Hematopoietic multipotent progenitor cell treated with erythropoietin and hydrocortisone succinate and interleukin-3 and kit ligand, for 15 days (in vitro differentiated cells): Measurements from ENCODE around the gene DIAPH1.

Experiments
- DNase-seq: peaks from one replicate; pipeline ENCODE4 v3.0.0-alpha.2; 2015; ENCODE audit warnings: low spot score

DIAPH1 gene

DNA sequence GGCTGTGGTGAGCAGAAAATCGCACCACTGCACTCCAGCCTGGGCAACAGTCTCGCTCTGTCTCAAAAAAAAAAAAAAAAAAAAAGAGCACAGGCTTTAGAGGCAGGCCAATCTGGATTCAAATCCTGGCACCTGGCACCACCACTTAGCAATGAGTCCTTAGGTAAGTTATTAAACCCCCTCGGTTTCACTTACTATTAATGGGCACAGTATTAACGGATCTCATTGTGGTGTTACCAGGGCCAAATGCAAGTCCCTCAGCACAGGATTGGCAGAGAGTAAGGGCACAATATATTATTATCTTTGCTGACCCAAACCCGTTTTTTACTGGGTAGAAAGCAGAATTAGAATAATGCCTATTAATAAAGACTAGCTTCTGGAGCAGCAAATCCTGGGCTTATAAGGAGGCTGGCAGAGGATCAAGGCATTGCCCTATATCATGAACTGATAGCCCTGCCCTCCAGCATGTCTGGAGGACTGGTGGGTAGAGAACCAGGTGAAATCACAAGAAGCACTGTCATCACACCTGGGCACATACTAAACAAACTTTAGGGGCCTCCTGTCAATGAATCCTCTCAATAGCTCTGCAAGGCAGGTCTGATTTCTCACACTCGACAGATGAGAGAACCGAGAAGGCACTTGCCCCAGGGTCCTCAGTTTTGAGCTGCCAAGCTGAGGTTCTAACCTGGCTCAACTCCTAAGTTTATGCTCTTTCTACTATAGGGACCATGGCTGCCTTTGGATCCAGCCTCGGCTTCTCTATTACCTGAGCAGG, 112.2 kb downstream of the DIAPH1 start:
- no peak for DNase-seq

DNA sequence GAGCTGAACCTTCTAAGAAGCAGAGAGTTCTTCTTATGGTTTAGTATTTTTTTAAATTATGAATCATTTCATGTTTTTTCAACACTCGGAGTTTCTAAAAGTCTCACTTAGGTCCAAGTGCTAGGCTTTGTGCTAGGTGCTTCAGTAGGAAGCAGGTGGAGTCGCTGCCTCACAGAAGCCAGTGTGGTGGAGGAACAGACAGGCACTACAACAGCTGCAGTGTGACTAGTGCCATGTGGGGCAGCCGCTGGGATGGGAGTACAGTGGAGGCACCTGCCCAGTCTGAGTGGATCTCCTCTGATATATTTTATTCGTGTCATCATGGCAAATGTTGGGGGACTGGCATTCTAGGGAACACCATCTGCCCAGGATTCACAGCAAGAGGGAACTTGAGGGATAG, 114.6 kb downstream of the DIAPH1 start:
- no peak for DNase-seq

- no peak for DNase-seq
Measured at GRCh38 chr5:141503681-141504080, 115.1 kb downstream of the DIAPH1 start.

GRCh38 chr5:141501761-141502160, 117.0 kb downstream of the DIAPH1 start:
- no peak for DNase-seq

- DNase-seq, result no peak
Measured at GRCh38 chr5:141496038-141496437, 122.8 kb downstream of the DIAPH1 start.

- no peak for DNase-seq
Measured at GRCh38 chr5:141495453-141495811, 123.4 kb downstream of the DIAPH1 start.

DNA sequence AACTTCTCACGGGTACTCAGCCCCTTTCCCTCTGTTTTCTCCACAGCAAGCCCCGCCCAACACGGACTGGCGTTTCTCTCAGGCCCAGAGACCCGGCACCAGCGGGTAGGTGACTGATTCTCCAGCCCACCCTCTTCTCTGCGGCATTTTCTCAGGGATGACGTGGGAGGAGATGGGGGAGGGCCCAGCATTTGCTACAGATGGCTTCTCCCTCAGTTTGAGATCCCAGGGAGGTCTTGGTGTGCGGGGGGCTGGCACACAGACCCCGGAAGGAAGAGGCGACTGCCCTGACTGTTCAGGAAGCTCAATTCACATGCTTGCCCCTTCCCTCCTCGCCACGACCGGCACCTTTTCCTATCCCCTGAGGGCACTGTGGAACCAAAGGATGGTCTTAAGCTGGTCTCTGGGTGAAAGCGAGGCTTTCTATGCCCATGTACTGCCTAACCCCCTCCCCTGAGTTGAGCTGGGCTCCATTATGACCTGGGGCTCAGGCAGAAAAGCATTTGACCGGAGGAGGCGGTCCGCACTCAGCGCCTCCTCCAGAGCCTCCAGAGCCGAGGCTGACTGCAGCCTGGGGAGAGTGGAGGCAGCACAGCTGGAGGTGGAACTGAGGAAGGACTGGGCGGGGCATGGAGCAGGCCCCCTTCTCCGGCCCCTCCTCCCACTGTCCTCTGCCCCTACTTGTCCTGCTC, 123.9 kb downstream of the DIAPH1 start:
- no peak for DNase-seq

DNA sequence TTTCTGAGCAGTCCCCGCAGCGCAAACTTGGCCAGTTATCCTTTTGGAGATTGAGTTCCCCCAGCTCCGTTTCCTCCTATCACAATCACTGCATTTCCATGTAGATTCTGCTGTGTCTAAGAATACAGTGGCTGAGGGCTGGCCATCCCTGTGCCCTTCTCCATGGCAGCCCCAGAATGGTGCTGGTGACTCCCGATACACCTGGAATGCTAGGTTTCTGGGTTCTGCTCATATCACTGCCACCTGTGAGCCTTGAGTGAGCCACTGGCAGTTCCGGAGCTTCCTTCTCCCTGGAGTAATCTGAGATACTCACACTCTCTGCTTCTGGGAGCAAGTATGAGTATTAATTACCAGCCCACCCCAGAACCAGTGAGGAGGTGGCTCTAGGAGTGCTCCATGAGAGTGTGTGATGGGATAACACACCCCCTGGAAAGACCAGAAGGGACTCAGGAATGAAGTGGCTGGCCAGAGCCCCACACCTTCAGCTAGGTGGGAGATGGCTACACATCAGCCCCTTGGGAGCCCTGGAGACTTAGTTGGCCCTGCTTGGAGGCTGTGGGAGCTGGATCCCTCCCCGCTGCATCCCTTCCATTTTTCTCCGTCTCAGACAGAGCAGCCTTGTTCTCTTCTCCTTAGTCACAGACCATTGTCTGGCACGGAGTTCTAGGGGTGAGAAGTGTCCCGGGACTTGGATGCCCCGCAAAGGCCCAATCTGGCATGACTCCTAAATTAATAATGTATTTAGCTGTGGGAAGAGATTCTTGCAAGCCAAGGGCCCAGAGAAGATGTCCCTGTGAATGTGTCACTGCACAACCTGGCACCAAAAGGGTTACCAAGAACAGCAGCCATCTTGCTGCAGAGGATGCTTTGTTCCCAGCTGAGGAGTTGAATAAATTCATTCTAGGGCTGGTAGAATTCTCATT, 125.0 kb downstream of the DIAPH1 start:
- no peak for DNase-seq

DNA sequence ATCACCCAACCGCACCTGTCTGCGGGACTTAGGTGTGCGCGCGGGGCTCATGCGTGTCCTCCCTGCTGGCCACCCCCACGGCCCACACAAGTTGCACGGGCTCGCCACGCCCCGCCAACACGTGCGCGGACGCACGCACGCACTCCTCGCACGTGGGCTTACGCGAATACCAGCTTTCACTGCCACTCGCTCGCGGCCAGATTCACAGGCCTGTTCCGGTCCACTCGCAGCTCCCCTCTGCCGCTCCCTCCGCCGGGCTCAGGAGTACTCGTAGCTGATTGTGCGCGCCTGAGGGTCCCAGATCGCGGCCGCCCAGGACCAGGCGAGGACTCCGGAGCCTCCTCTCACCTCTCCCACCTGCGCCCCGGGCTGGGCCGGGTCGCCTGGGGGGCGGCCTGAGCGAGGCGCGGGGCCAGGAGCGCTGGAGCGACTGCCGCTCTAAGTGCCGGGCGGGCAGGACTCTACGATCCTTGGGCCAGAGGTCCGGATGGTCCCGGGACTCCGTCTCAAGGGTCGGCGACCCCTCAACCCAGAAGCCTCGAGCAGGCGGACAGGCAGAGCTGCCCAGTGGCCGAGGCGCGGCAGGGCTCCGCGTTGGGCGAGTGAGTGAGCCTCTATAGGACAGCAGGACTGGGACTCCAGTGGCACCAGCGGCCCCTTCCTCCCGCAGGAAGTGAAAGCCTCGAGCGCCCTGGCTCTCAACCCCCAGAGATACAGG, 126.5 kb downstream of the DIAPH1 start:
- no peak for DNase-seq

GRCh38 chr5:141491323-141492167, 127.3 kb downstream of the DIAPH1 start:
- no peak for DNase-seq

GRCh38 chr5:141490771-141491170, 128.0 kb downstream of the DIAPH1 start:
- DNase-seq, result no peak

- no peak for DNase-seq
Measured at GRCh38 chr5:141490271-141490670, 128.5 kb downstream of the DIAPH1 start.

GRCh38 chr5:141489841-141490240, 129.0 kb downstream of the DIAPH1 start:
- DNase-seq, result no peak

GRCh38 chr5:141488591-141489561, 129.9 kb downstream of the DIAPH1 start, which contains the start of gene PCDHGC5:
Gene PCDHGC5, plus strand, starts transcription at chr5:141489081. Its CDS starts 160 bp downstream, at chr5:141489241.
- no peak for DNase-seq

GRCh38 chr5:141487131-141487530, 131.7 kb downstream of the DIAPH1 start:
- DNase-seq, result no peak

- no peak for DNase-seq
Measured at GRCh38 chr5:141486091-141486490, 132.7 kb downstream of the DIAPH1 start.

DNA sequence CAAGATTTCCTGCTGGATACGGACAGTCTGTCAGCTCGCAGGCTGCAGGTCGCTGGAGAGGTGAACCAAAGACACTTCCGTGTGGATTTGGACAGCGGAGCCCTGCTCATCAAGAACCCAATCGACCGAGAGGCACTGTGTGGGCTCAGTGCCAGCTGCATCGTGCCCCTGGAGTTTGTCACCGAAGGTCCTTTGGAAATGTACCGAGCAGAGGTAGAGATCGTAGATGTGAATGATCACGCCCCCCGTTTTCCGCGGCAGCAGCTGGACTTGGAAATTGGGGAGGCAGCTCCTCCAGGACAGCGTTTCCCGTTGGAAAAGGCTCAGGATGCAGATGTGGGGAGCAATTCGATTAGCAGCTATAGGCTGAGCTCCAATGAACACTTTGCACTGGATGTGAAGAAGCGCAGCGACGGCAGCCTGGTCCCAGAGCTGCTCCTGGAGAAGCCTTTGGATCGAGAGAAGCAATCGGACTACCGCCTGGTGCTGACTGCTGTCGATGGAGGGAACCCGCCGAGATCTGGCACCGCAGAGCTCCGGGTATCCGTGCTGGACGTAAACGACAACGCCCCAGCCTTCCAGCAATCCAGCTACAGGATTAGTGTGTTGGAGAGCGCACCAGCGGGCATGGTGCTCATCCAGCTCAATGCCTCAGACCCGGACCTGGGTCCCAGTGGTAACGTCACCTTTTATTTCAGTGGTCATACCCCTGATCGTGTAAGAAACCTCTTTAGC, 133.3 kb downstream of the DIAPH1 start:
- no peak for DNase-seq

DNA sequence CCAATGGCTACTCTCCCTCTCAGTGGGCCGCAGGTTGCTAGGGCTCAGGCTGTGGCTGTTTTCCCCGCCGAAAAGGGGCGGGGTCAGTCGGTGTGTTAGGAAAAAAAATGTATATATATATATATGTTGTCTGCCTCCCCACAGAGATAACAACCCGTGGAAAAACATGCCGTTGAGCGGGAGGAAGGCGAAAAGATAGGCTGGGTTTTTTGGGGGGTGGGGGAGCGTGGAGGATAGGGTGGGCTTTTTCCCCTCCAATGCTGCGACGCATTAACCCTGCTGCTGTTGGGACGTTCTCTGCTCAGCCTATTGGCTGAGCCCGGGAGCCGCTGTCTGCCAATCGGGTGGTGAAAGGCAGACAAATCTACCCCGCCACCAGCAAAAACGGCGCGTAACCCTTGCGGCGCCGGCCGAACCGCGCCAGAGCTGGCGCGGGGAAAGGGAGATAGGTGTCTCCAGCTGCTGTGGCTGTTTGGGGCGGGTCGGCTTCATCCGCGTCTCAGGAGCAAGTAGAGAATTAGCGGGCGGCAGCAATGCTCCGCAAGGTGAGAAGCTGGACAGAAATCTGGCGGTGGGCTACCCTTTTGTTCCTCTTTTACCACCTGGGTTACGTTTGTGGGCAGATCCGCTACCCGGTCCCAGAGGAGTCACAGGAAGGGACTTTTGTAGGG, 134.0 kb downstream of the DIAPH1 start, which contains the start of gene PCDHGC4:
TSS of gene PCDHGC4 (plus strand) at position 390 of the 671 bp plus-strand sequence. CDS start at position 534, 144 bp downstream.
- DNase-seq, result no peak
